ENCODE data around the gene TAB2. TPM values are rescaled to one million over a fixed set of nuclear protein-coding genes. Genes with fewer than 3 reads are reported as not detected.

Gene TAB2
- total and polyA plus RNA-seq, 2 donors (not counting 3 experiments of a cell fraction or from before 2014, with no cell fraction given): 26.0 to 37.4 TPM

DNA sequence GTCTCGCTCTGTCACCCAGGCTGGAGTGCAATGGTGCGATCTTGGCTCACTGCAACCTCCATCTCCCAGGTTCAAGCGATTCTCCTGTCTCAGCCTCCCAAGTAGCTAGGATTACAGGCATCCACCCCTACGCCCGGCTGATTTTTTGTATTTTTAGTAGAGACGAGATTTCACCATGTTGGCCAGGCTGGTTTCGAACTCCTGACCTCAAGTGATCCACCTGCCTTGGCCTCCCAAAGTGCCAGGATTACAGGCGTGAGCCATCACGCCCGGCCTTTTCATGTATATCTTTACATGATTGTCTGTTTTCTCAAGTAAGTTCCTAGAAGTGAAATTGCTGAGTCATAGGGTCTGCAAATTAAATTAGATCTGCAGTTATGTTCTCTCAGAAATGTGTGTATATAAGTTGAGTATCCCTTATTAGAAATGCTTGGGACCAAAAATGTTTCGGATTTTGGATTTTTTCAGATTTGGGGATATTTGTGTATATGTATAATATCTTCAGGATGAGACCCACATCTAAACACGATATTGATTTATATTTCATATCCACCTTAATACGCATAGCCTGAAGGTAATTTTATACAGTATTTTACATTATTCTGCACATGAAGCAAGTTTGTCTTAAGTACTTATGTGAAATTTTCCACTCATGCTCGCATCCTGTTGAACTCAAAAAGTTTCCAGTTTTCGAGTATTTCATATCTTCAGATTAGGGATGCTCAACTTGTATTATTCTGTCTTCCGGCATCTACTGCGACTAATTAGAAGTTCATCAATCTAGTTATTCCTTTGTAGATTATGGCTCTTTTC, 40.4 kb downstream of the TAB2 start:
- dilution Hi-C loops (cut with MboI; ENCODE audit: extremely low pct_ligation_motif_present, low sequenced_read_pairs): no loop called here
- intact Hi-C loops (cut with micrococcal nuclease): no loop called here
- H3K27me3 ChIP-seq (ENCODE audit: control insufficient read depth in 2 of 2, insufficient read depth in 2 of 2, low read length in 2 of 2): no peaks in the 10 kb centered on the region
- H3K9me1 ChIP-seq (replicated peaks; ENCODE audit: control insufficient read depth, extremely low read depth, insufficient read depth, low read length): no peaks in the 10 kb centered on the region
- H3K27ac ChIP-seq (ENCODE audit: insufficient read depth, low read depth, low read length): no peak overlapping the region
- BruUV-seq (replicated peaks): no TSS peak
- DNase-seq (ENCODE audit: low read depth, low spot score): no peak
- H3K79me2 ChIP-seq (ENCODE audit: control insufficient read depth, insufficient read depth, low read length): peaks cover 81% of the 10 kb centered on the region
- no peak overlapping the region for H3K4me2 ChIP-seq (ENCODE audit: insufficient read depth, low read length)
- ChIA-PET CTCF (no interaction called here), POLR2A (no interaction called here)
- peak; percentile 8 for FAIRE-seq
- no peak overlapping the region for H3K4me3 ChIP-seq (replicated peaks in 1 of 3; ENCODE audit: insufficient read depth in 1 of 3, low read depth in 1 of 3, low read length in 3 of 3)
- no peaks in the 10 kb centered on the region for H3K36me3 ChIP-seq (ENCODE audit: control insufficient read depth in 2 of 2, extremely low read depth in 1 of 2, insufficient read depth in 2 of 2, low read length in 2 of 2)
- H3K9ac ChIP-seq (replicated peaks; ENCODE audit: extremely low read depth, insufficient read depth, low read length): no peak overlapping the region
- TF ChIP-seq EZH2 (IDR thresholded peaks at IDR 0.05; ENCODE audit: borderline replicate concordance, low read depth, low read length, severe bottlenecking) (no peak), GATA2 (IDR thresholded peaks at IDR 0.05; ENCODE audit: insufficient read depth, insufficient read length, low read depth, low read length) (no peak), POLR2A (IDR thresholded peaks at IDR 0.05; ENCODE audit: low read depth, low read length) (no peak), JUN (IDR thresholded peaks at IDR 0.05; ENCODE audit: borderline replicate concordance, insufficient read depth, insufficient read length, low read depth) (no peak), POLR2AphosphoS5 (IDR thresholded peaks at IDR 0.05; ENCODE audit: insufficient read depth, low read depth, low read length) (no peak), FOS (IDR thresholded peaks at IDR 0.05; ENCODE audit: borderline replicate concordance, insufficient read depth, low read length) (no peak), MYC (IDR thresholded peaks at IDR 0.05; ENCODE audit: low read depth, low read length) (no peak)
- TF ChIP-seq, protein P1, sequence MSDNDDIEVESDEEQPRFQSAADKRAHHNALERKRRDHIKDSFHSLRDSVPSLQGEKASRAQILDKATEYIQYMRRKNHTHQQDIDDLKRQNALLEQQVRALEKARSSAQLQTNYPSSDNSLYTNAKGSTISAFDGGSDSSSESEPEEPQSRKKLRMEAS (IDR thresholded peaks at IDR 0.05; ENCODE audit: insufficient read depth, insufficient read length): no peak
- TF ChIP-seq, protein P2, sequence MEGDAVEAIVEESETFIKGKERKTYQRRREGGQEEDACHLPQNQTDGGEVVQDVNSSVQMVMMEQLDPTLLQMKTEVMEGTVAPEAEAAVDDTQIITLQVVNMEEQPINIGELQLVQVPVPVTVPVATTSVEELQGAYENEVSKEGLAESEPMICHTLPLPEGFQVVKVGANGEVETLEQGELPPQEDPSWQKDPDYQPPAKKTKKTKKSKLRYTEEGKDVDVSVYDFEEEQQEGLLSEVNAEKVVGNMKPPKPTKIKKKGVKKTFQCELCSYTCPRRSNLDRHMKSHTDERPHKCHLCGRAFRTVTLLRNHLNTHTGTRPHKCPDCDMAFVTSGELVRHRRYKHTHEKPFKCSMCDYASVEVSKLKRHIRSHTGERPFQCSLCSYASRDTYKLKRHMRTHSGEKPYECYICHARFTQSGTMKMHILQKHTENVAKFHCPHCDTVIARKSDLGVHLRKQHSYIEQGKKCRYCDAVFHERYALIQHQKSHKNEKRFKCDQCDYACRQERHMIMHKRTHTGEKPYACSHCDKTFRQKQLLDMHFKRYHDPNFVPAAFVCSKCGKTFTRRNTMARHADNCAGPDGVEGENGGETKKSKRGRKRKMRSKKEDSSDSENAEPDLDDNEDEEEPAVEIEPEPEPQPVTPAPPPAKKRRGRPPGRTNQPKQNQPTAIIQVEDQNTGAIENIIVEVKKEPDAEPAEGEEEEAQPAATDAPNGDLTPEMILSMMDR (IDR thresholded peaks at IDR 0.05; ENCODE audit: extremely low read depth in 1 of 2, insufficient read depth in 1 of 2, low read depth in 1 of 2, low read length in 2 of 2): no peak
- H3K4me1 ChIP-seq (ENCODE audit: control insufficient read depth, extremely low read depth, insufficient read depth, low read length): no peaks in the 10 kb centered on the region
- no peaks in the 10 kb centered on the region for H3K9me3 ChIP-seq (replicated peaks; ENCODE audit: control insufficient read depth, insufficient read depth, low read length)
- no peak overlapping the region for H2AFZ ChIP-seq (ENCODE audit: low read depth, low read length)
- peaks cover 7% of the 10 kb centered on the region for H4K20me1 ChIP-seq (replicated peaks; ENCODE audit: control insufficient read depth, extremely low read depth, insufficient read depth, low read length)

Data from endothelial cell of umbilical vein (primary cell).